Activated CD4-positive, alpha-beta T cell treated with anti-CD3 and anti-CD28 coated beads for 4 hours (primary cell): ENCODE measurements around the gene MYO10.
"Not testable (repeated sequence)": the region's sequence is repeated elsewhere in the genome, so short reads cannot be mapped to it uniquely, and the experiment has no call there.

ENCODE experiments used
- DNase-seq, 2 donors: peaks; one replicate each; pipeline ENCODE4 v3.0.0-alpha.2; 2020

The MYO10 gene

DNA sequence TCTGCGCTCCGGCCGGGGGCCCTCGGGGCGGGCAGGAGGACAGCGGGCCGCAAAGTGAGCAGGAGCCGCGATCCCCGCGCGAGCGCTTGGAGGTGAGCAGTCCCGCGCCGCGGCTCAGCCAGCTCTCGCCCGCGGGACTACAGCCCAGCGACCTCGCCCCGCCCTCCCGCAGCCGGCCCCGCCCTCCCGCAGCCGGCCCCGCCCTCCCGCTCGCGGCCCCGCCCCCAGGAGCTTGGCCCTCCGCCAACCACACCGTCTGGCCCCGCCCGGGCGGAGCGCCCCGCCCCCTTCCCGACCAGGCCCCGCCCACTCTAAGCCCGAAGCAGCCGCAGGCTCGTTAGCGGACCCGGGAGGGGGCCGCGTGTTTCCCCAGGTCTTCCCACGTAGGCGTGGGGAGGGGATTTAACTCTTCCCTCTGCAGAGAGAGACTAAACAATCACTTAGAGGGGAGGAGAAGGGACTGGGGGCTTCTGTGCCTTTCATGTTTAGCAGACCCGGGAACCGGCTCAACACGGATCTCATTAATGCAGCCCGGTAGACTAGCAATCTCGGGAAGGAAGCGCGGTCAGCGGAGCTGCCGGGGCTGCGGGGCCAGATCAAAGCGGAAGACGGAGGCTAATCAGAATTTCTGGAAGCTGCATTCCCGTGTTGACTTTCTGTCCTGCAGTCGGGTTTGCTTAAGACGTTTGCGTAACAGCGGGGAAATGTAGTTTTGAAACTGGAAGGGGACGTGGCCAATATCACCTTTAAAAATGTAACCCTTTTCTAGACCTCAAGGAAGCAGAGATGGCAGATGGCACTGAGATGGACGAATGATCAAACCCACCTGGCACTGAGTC lies at the start of gene MYO10:
Gene MYO10, minus strand, starts transcription at position 139 of the 839 bp plus-strand sequence. CDS start 480 bp downstream, outside the sequence.
- DNase-seq, result peak; percentile 2 to 30

DNA sequence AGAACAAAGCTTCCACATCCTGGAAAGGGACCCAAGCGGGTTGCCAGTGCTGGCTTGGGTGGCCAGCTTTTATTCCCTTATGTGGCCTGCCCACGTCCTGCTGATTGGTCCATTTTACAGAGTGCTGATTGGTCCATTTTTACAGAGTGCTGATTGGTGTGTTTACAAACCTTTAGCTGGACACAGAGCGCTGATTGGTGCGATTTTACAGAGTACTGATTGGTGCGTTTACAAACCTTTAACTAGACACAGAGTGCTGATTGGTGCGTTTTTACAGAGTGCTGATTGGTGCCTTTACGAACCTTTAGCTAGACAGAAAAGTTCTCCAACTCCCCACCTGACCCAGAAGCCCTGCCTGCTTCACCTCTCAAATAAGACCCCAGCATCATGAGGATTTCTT lies 49.2 kb upstream of the MYO10 start:
- not testable (repeated sequence) for DNase-seq

DNA sequence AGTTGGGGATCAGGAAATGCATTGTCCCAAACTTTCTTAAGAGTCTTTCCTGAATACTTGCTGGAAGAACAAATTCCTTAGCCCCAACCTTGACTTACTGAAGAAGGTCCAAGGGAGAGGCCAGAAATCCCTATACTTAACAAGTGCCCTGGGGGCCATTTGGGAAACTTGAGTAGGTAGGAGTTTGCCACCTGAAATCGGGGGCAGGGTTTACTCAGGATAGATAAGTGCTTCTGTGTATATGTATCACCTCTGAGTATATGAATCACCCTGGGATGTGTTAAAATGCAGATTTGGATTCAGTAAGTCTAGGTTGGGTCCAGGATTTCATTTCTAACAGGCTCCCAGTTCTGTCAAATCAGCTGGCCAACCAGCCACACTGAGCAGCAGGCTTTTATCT lies 47.9 kb upstream of the MYO10 start:
- DNase-seq, result no peak

- DNase-seq, result no peak
Measured at GRCh38 chr5:16983022-16983639, 47.0 kb upstream of the MYO10 start.

DNA sequence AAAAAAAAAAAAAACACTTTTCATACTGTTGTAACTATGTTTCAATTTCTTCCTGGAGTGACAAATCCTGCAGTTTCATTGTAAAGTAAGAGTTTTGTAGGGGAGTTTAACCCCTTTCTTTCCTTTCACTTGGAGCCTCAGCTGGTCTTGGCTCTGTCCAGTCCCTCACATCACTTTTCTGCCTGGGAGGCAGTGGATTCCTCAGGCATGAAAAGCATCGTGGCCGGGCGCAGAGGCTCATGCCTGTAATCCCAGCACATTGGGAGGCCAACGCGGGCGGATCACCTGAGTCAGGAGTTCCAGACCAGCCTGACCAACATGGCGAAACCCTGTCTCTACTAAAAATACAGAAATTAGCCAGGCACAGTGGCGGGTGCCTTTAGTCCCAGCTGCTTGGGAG lies 45.6 kb upstream of the MYO10 start:
- DNase-seq, result no peak

DNA sequence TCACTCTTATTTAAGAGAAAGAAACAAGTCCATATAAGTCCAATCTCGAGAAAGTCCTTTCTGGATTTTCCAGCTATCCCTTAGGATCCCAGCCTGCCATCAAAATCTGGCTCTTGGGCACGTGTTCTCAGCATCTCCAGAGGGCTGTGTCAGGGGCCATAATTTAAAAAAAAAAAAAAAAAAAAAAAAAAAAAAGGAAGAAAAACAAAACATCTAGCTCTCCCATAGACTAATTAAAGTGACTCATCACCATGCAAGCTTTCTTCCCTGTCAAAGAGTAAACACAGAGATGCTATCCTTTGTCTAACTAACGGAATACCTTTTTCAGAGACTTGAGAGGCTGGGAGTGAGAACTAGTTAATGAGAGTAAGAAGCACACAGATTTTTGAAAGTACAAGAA lies 44.9 kb upstream of the MYO10 start:
- no peak for DNase-seq

DNA sequence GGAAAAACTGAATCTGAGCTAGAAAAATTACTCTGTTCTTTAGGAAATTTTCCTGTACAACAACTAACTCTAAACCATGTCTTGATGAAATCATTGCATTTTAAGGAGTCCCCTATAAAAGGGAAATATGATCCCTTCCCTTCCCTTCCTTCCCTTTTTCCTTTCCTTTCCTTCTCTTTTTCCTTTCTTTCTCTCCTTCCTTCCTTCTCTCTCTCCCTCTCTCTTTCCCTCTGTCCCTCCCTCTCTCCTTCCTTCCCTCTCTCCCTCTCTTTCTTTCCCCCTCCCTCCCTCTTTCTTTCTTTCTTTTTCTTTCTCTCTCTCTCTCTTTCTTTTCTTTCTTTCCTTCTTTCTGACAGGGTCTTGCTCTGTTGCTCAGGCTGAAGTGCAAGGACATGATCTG lies 42.2 kb upstream of the MYO10 start:
- no peak for DNase-seq

GRCh38 chr5:16976625-16977008 lies 40.5 kb upstream of the MYO10 start:
- DNase-seq, result no peak

GRCh38 chr5:16975950-16976624 lies 40.0 kb upstream of the MYO10 start:
- DNase-seq, result no peak

- DNase-seq, result no peak
Measured at GRCh38 chr5:16974981-16975380, 38.9 kb upstream of the MYO10 start.

DNA sequence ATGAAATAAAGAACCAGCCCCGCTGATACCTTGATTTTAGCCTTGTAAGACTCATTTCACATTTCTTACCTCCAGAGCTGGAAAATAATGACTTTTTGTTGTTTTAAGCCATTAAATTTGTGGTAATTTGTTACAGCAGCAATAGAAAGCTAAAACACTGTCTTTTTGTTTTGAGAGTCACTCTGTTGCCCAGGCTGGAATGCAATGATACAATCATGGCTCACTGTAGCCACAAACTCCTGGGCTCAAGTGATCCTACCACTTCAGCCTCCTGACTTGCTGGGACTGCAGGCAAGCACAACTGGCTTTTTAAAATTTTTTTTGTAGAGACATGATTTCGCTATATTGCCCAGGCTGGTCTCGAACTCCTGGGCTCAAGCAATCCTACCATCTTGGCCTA lies 34.7 kb upstream of the MYO10 start:
- DNase-seq, result no peak

DNA sequence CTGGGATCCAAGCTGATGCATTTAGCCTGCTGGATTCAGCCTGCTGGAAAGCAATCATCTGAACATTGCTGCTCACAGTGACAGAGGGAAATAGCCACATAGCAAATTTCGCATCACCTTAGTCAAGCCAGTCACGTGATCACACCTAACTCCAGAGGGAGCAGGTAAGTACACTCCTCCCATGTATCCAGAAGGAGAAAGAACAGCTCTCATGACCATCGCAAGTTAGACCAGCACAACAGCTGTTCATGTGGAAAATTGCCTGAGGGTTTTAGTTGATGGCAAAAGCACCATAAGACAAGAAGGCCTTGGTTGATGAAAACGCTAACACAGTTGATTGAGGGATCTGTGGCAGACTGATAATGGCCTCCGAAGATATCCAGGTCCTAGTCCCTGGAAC lies 34.2 kb upstream of the MYO10 start:
- DNase-seq, result no peak

DNA sequence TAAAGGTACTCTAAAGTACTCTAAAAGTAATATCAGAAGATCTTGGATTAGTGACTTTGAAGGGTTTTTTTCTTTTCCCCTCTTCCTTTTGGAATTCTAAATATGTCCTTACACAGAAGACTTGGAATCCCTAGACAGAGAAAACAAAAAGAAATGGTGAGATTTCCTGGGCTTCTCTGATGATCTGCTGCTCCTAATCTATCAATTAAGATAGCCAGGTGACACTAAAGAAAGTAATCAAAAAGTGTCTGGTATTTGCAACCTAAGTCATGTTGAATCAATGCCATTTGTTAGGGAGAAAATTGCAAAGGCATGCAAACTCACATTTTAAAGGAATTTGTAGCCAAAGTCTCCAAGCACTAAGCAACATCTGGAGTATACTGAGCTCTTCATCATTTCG lies 29.5 kb upstream of the MYO10 start:
- no peak for DNase-seq

DNA sequence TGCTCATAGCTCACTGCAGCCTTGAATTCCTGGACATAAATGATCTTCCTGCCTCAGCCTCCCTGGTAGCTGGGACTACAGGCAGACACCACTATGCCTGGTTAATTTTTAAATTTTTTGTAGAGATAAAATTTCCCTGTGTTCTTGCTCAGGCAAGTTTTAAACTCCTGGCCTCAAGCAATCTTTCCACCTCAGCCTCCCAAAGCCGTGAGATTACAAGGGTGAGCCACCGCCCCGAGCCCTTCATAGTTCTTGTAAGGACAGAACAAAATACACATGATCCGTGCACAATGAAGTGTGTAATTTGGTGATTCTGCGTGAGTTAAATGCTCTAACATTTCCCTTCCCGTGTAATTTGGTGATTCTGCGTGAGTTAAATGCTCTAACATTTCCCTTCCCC lies 27.7 kb upstream of the MYO10 start:
- DNase-seq, result no peak

GRCh38 chr5:16961131-16961530 lies 25.0 kb upstream of the MYO10 start:
- DNase-seq, result no peak

DNA sequence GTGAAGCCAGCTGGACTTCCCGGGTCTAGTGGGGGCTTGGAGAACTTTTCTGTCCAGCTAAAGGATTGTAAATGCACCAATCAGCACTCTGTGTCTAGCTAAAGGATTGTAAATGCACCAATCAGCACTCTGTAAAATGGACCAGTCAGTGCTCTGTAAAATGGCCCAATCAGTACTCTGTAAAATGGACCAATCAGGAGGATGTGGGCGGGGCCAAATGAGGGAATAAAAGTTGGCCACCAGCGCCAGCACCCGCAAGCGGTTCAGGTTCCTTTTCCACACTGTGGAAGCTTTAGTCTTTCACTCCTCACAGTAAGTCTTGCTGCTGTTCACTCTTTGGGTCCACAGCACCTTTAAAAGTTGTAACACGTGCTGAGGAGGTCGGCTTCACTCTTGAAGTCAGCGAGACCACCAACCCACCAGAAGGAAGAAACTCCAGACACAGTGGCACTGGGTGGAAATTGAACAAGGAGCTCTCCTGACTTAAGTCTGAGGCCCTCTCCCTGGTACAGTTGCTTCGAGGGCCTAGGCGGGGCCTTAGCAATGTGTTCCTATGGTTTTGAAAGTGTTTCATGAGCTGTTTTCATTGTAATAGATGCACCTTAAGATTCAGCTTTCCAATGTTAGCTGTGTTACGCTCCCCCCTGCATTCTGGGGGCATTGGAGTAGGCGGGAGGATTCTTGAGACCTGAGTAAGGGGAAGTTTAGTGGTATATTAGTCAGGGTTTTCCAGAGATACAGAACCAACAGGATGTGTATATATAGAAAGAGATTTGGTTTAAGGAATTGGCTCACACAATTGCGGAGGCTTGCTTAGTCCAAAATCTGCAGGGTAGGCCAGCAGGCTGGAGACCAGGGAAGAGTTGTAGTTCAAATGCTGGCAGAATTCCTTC lies 21.5 kb upstream of the MYO10 start:
- DNase-seq, result no peak

GRCh38 chr5:16953729-16954128 lies 17.6 kb upstream of the MYO10 start:
- DNase-seq, result no peak

GRCh38 chr5:16952968-16953671 lies 17.0 kb upstream of the MYO10 start:
- no peak for DNase-seq

DNA sequence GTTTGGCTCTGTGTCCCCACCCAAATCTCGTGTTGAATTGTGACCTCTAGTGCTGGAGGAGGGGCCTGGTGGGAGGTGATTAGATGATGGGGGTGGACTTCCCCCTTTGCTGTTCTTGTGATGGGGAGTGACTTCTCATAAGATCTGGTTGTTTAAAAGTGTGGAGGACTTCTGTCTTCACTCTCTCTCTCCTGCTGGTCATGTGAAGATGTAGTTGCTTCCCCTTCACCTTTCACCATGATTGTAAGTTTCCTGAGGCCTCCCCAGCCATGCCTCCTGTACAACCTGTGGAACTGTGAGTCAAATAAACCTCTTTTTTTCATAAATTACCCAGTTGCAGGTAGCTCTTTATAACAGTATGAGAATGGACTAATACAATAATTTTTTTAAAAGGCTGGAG lies 10.6 kb upstream of the MYO10 start:
- no peak for DNase-seq

DNA sequence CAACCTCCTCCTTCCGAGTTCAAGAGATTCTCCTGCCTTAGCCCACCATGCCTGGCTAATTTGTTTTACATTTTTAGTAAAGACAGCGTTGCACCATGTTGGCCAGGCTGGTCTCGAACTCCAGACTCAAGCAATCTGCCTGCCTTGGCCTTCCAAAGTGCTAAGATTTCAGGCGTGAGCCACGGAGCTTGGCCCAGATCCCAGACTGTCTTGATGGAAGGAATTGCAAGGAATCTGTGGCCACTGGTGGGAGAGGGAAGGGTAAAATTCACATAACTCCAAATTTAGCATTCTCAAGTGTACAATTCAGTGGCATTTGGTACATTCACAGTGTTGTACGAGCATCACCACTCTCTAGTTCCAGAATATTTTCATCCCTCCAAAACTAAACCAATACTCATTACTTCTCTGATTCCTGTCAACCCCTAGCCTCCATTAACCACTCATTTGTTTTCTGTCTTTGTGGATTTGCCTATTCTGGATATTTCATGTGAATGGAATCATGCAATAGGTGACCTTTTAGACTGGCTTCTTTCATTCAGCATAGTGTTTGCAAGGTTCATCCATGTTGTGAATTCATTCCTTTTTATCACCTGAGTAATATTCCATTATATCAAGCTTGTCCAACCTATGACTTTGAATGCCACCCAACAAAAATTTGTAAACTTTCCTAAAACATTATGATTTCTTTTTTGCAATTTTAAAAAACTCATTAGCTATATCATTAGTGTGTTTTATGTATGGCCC lies 8.9 kb upstream of the MYO10 start:
- DNase-seq, result no peak

- DNase-seq, result no peak
Measured at GRCh38 chr5:16943846-16944678, 8.0 kb upstream of the MYO10 start.
